ENCODE data around the gene PPP3R1. TPM values are rescaled to one million over a fixed set of nuclear protein-coding genes. Genes with fewer than 3 reads are reported as not detected.

Gene PPP3R1
- total and polyA plus RNA-seq, 2 experiments from 2014 or later = 7.9 to 49.6 TPM

GRCh38 chr2:68280796-68281195, 28.5 kb upstream of the PPP3R1 start (continued):
- no peak for TF ChIP-seq NANOG (IDR thresholded peaks at IDR 0.05; ENCODE audit: borderline replicate concordance)

- no peak overlapping the region for H3K4me2 ChIP-seq
- H3K4me1 ChIP-seq (ENCODE audit: insufficient read depth) = no peaks in the 10 kb centered on the region
- H3K36me3 ChIP-seq (ENCODE audit: insufficient read depth) = no peaks in the 10 kb centered on the region
- H3K4me1 Mint-ChIP-seq = no peaks in the 10 kb centered on the region
- H3F3A ChIP-seq (replicated peaks; ENCODE audit: low read depth) = no peaks in the 10 kb centered on the region
- peaks cover 1% of the 10 kb centered on the region for H3K27me3 Mint-ChIP-seq (ENCODE audit: insufficient read depth, low read depth, poor library complexity)
- no peaks in the 10 kb centered on the region for H3K79me2 ChIP-seq (replicated peaks; ENCODE audit: insufficient read depth)
- DNase-seq (ENCODE audit: low spot score) = no peak
- TF ChIP-seq, protein P1, sequence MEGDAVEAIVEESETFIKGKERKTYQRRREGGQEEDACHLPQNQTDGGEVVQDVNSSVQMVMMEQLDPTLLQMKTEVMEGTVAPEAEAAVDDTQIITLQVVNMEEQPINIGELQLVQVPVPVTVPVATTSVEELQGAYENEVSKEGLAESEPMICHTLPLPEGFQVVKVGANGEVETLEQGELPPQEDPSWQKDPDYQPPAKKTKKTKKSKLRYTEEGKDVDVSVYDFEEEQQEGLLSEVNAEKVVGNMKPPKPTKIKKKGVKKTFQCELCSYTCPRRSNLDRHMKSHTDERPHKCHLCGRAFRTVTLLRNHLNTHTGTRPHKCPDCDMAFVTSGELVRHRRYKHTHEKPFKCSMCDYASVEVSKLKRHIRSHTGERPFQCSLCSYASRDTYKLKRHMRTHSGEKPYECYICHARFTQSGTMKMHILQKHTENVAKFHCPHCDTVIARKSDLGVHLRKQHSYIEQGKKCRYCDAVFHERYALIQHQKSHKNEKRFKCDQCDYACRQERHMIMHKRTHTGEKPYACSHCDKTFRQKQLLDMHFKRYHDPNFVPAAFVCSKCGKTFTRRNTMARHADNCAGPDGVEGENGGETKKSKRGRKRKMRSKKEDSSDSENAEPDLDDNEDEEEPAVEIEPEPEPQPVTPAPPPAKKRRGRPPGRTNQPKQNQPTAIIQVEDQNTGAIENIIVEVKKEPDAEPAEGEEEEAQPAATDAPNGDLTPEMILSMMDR (conservative IDR thresholded peaks at IDR 0.05; ENCODE audit: low read depth in 2 of 2) = no peak
- TF ChIP-seq ETS1 (IDR thresholded peaks at IDR 0.05) (no peak), EZH2 (IDR thresholded peaks at IDR 0.05; ENCODE audit: low read depth, unreplicated experiment) (no peak), STAT1 (IDR thresholded peaks at IDR 0.05; ENCODE audit: unreplicated experiment) (no peak), ZNF114 (CRISPR knock-in tag; IDR thresholded peaks at IDR 0.05) (no peak), ZNF462 (CRISPR knock-in tag; IDR thresholded peaks at IDR 0.05) (no peak), REST (IDR thresholded peaks at IDR 0.05; ENCODE audit: unreplicated experiment) (no peak), NANOG (IDR thresholded peaks at IDR 0.05; ENCODE audit: borderline replicate concordance) (no peak), POLR2AphosphoS5 (IDR thresholded peaks at IDR 0.05; ENCODE audit: low read depth) (no peak), EZH2phosphoT487 (IDR thresholded peaks at IDR 0.05; ENCODE audit: unreplicated experiment) (no peak), ZNF331 (CRISPR knock-in tag; IDR thresholded peaks at IDR 0.05; ENCODE audit: low read depth) (no peak), JUNB (IDR thresholded peaks at IDR 0.05; ENCODE audit: unreplicated experiment) (no peak), CREB1 (CRISPR knock-in tag; IDR thresholded peaks at IDR 0.05; ENCODE audit: low read depth) (no peak)
- no peak overlapping the region for H3K27ac Mint-ChIP-seq
- no peaks in the 10 kb centered on the region for H3K36me3 Mint-ChIP-seq (ENCODE audit: low read depth)
- no peak overlapping the region for H3K4me3 ChIP-seq
- H3K9me3 Mint-ChIP-seq = no peaks in the 10 kb centered on the region
- H3K9me2 ChIP-seq (ENCODE audit: insufficient read depth) = no peaks in the 10 kb centered on the region
- no peaks in the 10 kb centered on the region for H4K20me1 ChIP-seq (replicated peaks; ENCODE audit: insufficient read depth)
- no peak overlapping the region for H3K4me3 Mint-ChIP-seq
- no peaks in the 10 kb centered on the region for H3K27me3 ChIP-seq (ENCODE audit: insufficient read depth)
- no peak overlapping the region for H3K27ac ChIP-seq (ENCODE audit: low read depth)
- ATAC-seq = no peak
- no peak overlapping the region for H2AFZ ChIP-seq
Measured at GRCh38 chr2:68280348-68280747, 28.0 kb upstream of the PPP3R1 start.
